ENCODE measurements around the gene SHISAL2A. TPM values are rescaled to one million over a fixed set of nuclear protein-coding genes. Genes with fewer than 3 reads are reported as not detected.

The SHISAL2A gene
- total and polyA plus RNA-seq, 2 of the 13 experiments (the other 11 are each of a cell fraction or from before 2014, with no cell fraction given), result not detected

GRCh38 chr1:52640697-52641096 is 7.7 kb downstream of the SHISAL2A start:
- Histone ChIP-seq H3K9me3 (ENCODE audit: low read length) (no peaks in the 10 kb centered on the region), H3K79me2 (ENCODE audit: insufficient read depth, low read length) (no peaks in the 10 kb centered on the region), H3K27ac (ENCODE audit: extremely low read length, insufficient read depth, low read length) (no peak overlapping the region), H2AFZ (ENCODE audit: low read length) (no peak overlapping the region), H4K20me1 (ENCODE audit: insufficient read depth, low read length) (no peaks in the 10 kb centered on the region), H3K27me3 (ENCODE audit: control insufficient read depth in 1 of 2, insufficient read depth in 2 of 2, low read length in 2 of 2) (no peaks in the 10 kb centered on the region; a peak in 1 of 5 replicates), H3K36me3 (replicated peaks in 1 of 2; ENCODE audit: control insufficient read depth in 1 of 2, insufficient read depth in 2 of 2, low read length in 2 of 2) (no peaks in the 10 kb centered on the region), H3K4me3 (replicated peaks in 1 of 3; ENCODE audit: insufficient read depth in 1 of 3, low read depth in 2 of 3, low read length in 3 of 3) (no peak overlapping the region), H3K4me2 (ENCODE audit: low read depth, low read length) (no peak overlapping the region), H3K4me1 (ENCODE audit: insufficient read depth, low read length) (peaks cover 33% of the 10 kb centered on the region), H3K9ac (ENCODE audit: insufficient read depth, low read depth, low read length) (no peak overlapping the region)
- TF ChIP-seq ELK4 (CRISPR knock-in tag; IDR thresholded peaks at IDR 0.05; ENCODE audit: borderline replicate concordance) (no peak), ZBTB2 (CRISPR knock-in tag; IDR thresholded peaks at IDR 0.05; ENCODE audit: low read depth) (no peak), PREB (CRISPR knock-in tag; IDR thresholded peaks at IDR 0.05) (no peak), ZSCAN9 (CRISPR knock-in tag; IDR thresholded peaks at IDR 0.05; ENCODE audit: borderline replicate concordance) (no peak), MXD3 (CRISPR knock-in tag; IDR thresholded peaks at IDR 0.05) (no peak), KMT2A (CRISPR knock-in tag; IDR thresholded peaks at IDR 0.05) (no peak), SIN3A (IDR thresholded peaks at IDR 0.05; ENCODE audit: borderline replicate concordance, low read depth, low read length) (no peak), ZNF136 (CRISPR knock-in tag; IDR thresholded peaks at IDR 0.05; ENCODE audit: low read depth) (no peak), ZBTB33 (CRISPR knock-in tag; IDR thresholded peaks at IDR 0.05) (no peak), ZBTB37 (CRISPR knock-in tag; IDR thresholded peaks at IDR 0.05) (no peak)
- ChIA-PET CTCF (ENCODE audit: low intra/inter-chr PET ratio, low total read pairs) (no interaction called here), POLR2A (no interaction called here)
- no TSS peak for BruUV-seq (replicated peaks)
- 53% methylated on average over 5 of the region's 6 CpGs for WGBS (ENCODE audit: low lambda C conversion rate)
- FAIRE-seq, result no peak
- intact Hi-C loops (cut with micrococcal nuclease; ENCODE audit: unreplicated experiment) (no loop called here), in situ Hi-C loops (cut with HindIII; ENCODE audit: extremely low pct_ligation_motif_present, low pct_unique_long_range_greater_than_20kb) (no loop called here)
- ATAC-seq, result no peak
- DNase-seq (ENCODE audit: low spot score), result no peak

All from HepG2 (cell line).